PC-9 (cell line): Measurements from ENCODE around the gene NKIRAS1.
A peak's percentile ranks its signal among the peaks of the same experiment; 100 is the strongest.

Source experiments
- EZH2 ChIP-seq: fragments of 200-600 bp; sonication (generic); IDR thresholded peaks from 2 replicates; pipeline ENCODE4 v1.8.0; 2017; ENCODE audit warnings: antibody characterized with exemption, low read depth
- TF ChIP-seq, protein P1 (sequence below): fragments of 200-600 bp; sonication (generic); conservative IDR thresholded peaks from 2 replicates; pipeline ENCODE4 v1.6.1; 2017; ENCODE audit warnings: mixed run types, antibody characterized with exemption, mild to moderate bottlenecking, moderate library complexity

DNA sequence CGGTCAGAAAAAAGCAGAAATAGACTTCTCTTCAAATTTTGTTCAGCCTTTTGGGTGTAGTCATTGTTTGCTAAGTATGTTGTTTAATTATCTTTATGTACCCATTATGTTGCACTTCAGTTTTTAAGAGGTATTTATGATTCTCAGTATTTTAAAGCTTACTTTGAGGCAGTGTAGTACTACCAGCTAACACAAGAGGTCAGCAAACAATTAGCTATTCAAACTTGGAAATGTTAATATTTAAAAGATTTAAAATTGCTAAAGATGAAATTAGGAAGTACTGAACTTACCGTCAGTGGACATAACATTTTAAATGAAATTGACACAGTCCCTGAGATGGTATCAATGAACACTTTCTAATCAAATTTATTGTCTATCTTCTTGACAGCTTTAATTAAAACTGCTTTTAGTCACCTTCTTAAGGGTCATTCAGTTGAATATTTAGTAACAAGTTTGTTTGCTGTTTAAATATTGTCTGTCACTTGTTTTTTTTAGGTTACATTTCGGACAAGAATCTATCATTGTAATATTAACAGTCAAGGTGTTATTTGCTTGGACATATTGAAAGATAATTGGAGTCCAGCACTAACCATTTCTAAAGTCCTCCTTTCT lies 28.1 kb downstream of the NKIRAS1 start:
- TF ChIP-seq, protein P1, sequence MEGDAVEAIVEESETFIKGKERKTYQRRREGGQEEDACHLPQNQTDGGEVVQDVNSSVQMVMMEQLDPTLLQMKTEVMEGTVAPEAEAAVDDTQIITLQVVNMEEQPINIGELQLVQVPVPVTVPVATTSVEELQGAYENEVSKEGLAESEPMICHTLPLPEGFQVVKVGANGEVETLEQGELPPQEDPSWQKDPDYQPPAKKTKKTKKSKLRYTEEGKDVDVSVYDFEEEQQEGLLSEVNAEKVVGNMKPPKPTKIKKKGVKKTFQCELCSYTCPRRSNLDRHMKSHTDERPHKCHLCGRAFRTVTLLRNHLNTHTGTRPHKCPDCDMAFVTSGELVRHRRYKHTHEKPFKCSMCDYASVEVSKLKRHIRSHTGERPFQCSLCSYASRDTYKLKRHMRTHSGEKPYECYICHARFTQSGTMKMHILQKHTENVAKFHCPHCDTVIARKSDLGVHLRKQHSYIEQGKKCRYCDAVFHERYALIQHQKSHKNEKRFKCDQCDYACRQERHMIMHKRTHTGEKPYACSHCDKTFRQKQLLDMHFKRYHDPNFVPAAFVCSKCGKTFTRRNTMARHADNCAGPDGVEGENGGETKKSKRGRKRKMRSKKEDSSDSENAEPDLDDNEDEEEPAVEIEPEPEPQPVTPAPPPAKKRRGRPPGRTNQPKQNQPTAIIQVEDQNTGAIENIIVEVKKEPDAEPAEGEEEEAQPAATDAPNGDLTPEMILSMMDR = peak; percentile 92
- no peak for TF ChIP-seq EZH2
